ENCODE measurements around the gene ITPR1.

Gene ITPR1

DNA sequence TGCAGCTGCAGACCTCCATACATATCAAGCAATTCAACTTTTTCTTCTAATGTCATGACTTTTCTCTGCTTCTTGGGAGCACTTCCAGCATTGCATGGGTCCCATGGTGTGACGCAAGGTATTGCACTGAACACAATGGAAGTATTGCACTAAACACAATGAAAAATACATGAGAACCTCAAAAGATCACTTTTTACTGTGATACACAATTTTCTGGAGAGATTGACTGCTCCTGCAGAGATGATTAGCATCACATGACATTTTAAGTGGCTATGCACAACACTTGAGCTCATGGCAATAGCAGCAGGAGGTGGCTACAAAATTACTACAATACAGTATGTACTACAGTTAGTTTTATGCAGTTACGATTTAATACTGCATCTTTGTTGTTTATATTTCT, 372.6 kb downstream of the ITPR1 start:
- ChIA-PET CTCF (interaction anchor here (1.2 kb wide), 1 partner anchor 24 kb away, joined by 3 read pairs; no protein-coding TSS in a partner anchor), POLR2A (no interaction called here)
- Histone ChIP-seq H3K36me3 (ENCODE audit: control insufficient read depth in 4 of 4, insufficient read depth in 4 of 4, low read length in 3 of 4) (peaks cover 0 to 4% (median 0%) of the 10 kb centered on the region in 4 experiments), H3K4me3 (ENCODE audit: control insufficient read depth in 1 of 7, extremely low read depth in 1 of 7, insufficient read depth in 4 of 7, low read depth in 2 of 7, low read length in 6 of 7) (no peak overlapping the region), H3K27ac (ENCODE audit: insufficient read depth in 1 of 2, low read depth in 1 of 2, low read length in 2 of 2, poor library complexity in 1 of 2, severe bottlenecking in 2 of 2) (no peak overlapping the region), H3K4me1 (ENCODE audit: control extremely low read depth in 1 of 4, control insufficient read depth in 4 of 4, insufficient read depth in 4 of 4, low read length in 3 of 4) (peaks cover 6 to 25% (median 19%) of the 10 kb centered on the region in 4 experiments), H3K27me3 (replicated peaks in 2 of 5; ENCODE audit: control insufficient read depth in 4 of 5, insufficient read depth in 5 of 5, low read length in 4 of 5) (no peaks in the 10 kb centered on the region), H3K9me3 (ENCODE audit: control extremely low read depth in 1 of 5, control insufficient read depth in 4 of 5, insufficient read depth in 2 of 5, low read depth in 1 of 5, low read length in 4 of 5) (peaks cover 2 to 17% (median 6%) of the 10 kb centered on the region in 5 experiments)
- 100% methylated on average over 1 of the region's 2 CpGs for WGBS (ENCODE audit: insufficient coverage)
- no peak for DNase-seq

DNA sequence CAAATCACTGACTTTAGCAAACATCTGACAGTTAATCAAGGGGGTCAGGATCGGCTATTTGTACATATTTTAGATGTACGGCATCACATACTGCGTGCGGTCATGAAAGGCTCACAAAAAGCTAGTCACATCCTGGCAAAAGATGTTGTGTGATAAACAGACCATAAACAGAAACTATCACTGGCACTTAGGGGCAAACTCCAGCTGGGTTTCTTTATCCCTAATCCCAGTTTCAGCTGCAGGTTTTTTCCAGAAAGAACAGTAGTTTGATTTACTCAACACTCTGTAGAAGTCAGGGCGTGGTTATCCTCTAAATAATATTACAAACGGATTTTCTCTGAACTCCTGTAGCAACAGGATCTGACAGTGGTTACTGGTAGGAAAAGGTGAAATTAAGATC, 373.7 kb downstream of the ITPR1 start:
- Histone ChIP-seq H3K27ac (ENCODE audit: insufficient read depth in 1 of 2, low read depth in 1 of 2, low read length in 2 of 2, poor library complexity in 1 of 2, severe bottlenecking in 2 of 2) (peak overlapping the region in 1 of 2 experiments; percentile 85), H3K4me3 (ENCODE audit: control insufficient read depth in 1 of 7, extremely low read depth in 1 of 7, insufficient read depth in 4 of 7, low read depth in 2 of 7, low read length in 6 of 7) (no peak overlapping the region)

DNA sequence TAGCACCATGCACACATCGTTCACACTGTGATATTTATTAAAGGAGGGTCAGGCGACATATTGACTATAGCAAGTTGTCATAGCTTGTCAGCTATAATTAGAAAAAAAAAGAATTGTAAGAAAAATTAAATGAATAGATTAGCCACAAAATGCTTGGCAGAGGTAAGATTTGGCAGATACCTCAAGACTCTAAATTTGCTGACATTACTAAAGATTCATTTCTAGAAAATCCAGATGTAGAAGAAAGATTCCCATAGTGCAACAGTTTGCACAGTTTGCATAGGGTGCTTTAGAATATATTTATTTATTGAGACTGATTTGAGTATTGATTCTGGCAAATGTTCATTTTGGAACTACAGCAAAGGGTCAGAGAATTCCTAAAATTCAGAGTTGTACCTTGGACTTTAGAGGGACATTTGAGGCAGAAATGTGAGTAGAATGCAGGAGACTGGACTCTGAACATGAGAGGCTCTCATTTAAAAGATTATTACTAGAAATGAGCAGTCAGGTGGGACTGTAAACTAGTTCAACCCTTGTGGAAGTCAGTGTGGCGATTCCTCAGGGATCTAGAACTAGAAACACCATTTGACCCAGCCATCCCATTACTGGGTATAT, 384.1 kb downstream of the ITPR1 start:
- Histone ChIP-seq H3K4me1 (ENCODE audit: control extremely low read depth in 1 of 4, control insufficient read depth in 4 of 4, insufficient read depth in 4 of 4, low read length in 3 of 4) (peaks cover 0 to 2% (median 0%) of the 10 kb centered on the region in 4 experiments), H3K9me3 (ENCODE audit: control extremely low read depth in 1 of 5, control insufficient read depth in 4 of 5, insufficient read depth in 2 of 5, low read depth in 1 of 5, low read length in 4 of 5) (no peaks in the 10 kb centered on the region), H3K36me3 (ENCODE audit: control insufficient read depth in 4 of 4, insufficient read depth in 4 of 4, low read length in 3 of 4) (no peaks in the 10 kb centered on the region), H3K4me3 (ENCODE audit: control insufficient read depth in 1 of 7, extremely low read depth in 1 of 7, insufficient read depth in 4 of 7, low read depth in 2 of 7, low read length in 6 of 7) (no peak overlapping the region), H3K27ac (ENCODE audit: insufficient read depth in 1 of 2, low read depth in 1 of 2, low read length in 2 of 2, poor library complexity in 1 of 2, severe bottlenecking in 2 of 2) (no peak overlapping the region), H3K27me3 (replicated peaks in 2 of 5; ENCODE audit: control insufficient read depth in 4 of 5, insufficient read depth in 5 of 5, low read length in 4 of 5) (no peaks in the 10 kb centered on the region)
- POLR2A ChIA-PET = no interaction called here
- WGBS (ENCODE audit: insufficient coverage) = no CpG with 5 or more reads among the region's 3 CpGs
- CTCF ChIA-PET = no interaction called here
- DNase-seq = no peak

More for the DNA sequence above, 373.7 kb downstream of the ITPR1 start:
- H3K9me3 ChIP-seq (ENCODE audit: control extremely low read depth in 1 of 5, control insufficient read depth in 4 of 5, insufficient read depth in 2 of 5, low read depth in 1 of 5, low read length in 4 of 5) = peaks cover 0 to 9% (median 1%) of the 10 kb centered on the region in 5 experiments
- H3K27me3 ChIP-seq (replicated peaks in 2 of 5; ENCODE audit: control insufficient read depth in 4 of 5, insufficient read depth in 5 of 5, low read length in 4 of 5) = no peaks in the 10 kb centered on the region
- CTCF ChIA-PET = interaction anchor here (0.8 to 1.4 kb wide), 3 partner anchors 12 to 146 kb away, joined by 3 to 5 read pairs (median 3); no protein-coding TSS in a partner anchor
- POLR2A ChIA-PET = no interaction called here
- peak in 1 of 3 donors; percentile 36 for DNase-seq
- H3K4me1 ChIP-seq (ENCODE audit: control extremely low read depth in 1 of 4, control insufficient read depth in 4 of 4, insufficient read depth in 4 of 4, low read length in 3 of 4) = peaks cover 6 to 25% (median 19%) of the 10 kb centered on the region in 4 experiments
- H3K36me3 ChIP-seq (ENCODE audit: control insufficient read depth in 4 of 4, insufficient read depth in 4 of 4, low read length in 3 of 4) = peaks cover 0 to under 1% (median 0%) of the 10 kb centered on the region in 4 experiments
- 88% methylated on average over 4 of the region's 6 CpGs for WGBS (ENCODE audit: insufficient coverage)

DNA sequence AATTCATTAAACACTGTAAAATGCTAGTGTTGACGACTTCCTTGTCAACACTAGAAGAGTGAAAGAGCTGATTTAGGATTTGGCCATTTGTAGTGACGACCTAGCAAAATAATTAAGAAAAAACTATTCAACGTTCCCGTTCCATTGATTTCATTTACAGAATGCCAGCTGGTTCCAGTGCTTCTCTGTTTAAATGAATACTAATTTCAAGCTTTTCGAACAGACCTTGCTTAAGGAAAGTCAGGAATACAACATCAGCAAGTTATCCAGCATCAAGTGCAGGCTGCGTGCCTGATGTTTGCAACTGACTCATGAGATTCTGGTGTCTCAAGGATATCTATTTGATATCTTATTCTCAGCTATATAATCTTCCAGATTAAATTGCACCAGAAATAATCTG, 387.7 kb downstream of the ITPR1 start:
- ChIA-PET CTCF (interaction anchor here (0.7 to 3.3 kb wide), 5 partner anchors 9 to 160 kb away, joined by 3 to 22 read pairs (median 3); no protein-coding TSS in a partner anchor), POLR2A (interaction anchor here (1.0 kb wide), 1 partner anchor 76 kb away, joined by 3 read pairs; no protein-coding TSS in a partner anchor)
- Histone ChIP-seq H3K4me1 (ENCODE audit: control extremely low read depth in 1 of 4, control insufficient read depth in 4 of 4, insufficient read depth in 4 of 4, low read length in 3 of 4) (no peaks in the 10 kb centered on the region), H3K27me3 (replicated peaks in 2 of 5; ENCODE audit: control insufficient read depth in 4 of 5, insufficient read depth in 5 of 5, low read length in 4 of 5) (no peaks in the 10 kb centered on the region), H3K4me3 (ENCODE audit: control insufficient read depth in 1 of 7, extremely low read depth in 1 of 7, insufficient read depth in 4 of 7, low read depth in 2 of 7, low read length in 6 of 7) (no peak overlapping the region), H3K27ac (ENCODE audit: insufficient read depth in 1 of 2, low read depth in 1 of 2, low read length in 2 of 2, poor library complexity in 1 of 2, severe bottlenecking in 2 of 2) (no peak overlapping the region), H3K9me3 (ENCODE audit: control extremely low read depth in 1 of 5, control insufficient read depth in 4 of 5, insufficient read depth in 2 of 5, low read depth in 1 of 5, low read length in 4 of 5) (no peaks in the 10 kb centered on the region), H3K36me3 (ENCODE audit: control insufficient read depth in 4 of 4, insufficient read depth in 4 of 4, low read length in 3 of 4) (no peaks in the 10 kb centered on the region)
- 95% methylated on average over 5 of the region's 6 CpGs for WGBS (ENCODE audit: insufficient coverage)
- DNase-seq = no peak

DNA sequence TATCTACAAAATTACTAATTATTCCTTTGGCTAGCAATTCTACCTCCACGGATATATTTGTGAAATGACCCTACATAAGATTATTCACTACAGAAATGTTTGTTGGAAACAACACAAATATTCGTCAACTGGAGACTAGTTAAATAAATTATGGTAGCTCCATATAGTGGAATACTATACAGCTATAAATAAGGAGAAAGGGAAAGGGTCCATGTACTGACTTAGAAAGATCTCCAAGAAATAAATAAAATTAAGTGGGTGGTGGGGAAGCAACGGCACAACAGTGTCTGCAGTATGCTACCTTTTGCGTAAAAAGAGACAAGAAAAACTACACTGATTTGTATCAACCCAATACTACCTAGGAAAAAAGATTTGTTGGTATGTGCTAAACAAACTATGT, 389.4 kb downstream of the ITPR1 start:
- Histone ChIP-seq H3K9me3 (ENCODE audit: control extremely low read depth in 1 of 5, control insufficient read depth in 4 of 5, insufficient read depth in 2 of 5, low read depth in 1 of 5, low read length in 4 of 5) (no peaks in the 10 kb centered on the region), H3K4me1 (ENCODE audit: control extremely low read depth in 1 of 4, control insufficient read depth in 4 of 4, insufficient read depth in 4 of 4, low read length in 3 of 4) (no peaks in the 10 kb centered on the region), H3K4me3 (ENCODE audit: control insufficient read depth in 1 of 7, extremely low read depth in 1 of 7, insufficient read depth in 4 of 7, low read depth in 2 of 7, low read length in 6 of 7) (no peak overlapping the region), H3K36me3 (ENCODE audit: control insufficient read depth in 4 of 4, insufficient read depth in 4 of 4, low read length in 3 of 4) (no peaks in the 10 kb centered on the region), H3K27ac (ENCODE audit: insufficient read depth in 1 of 2, low read depth in 1 of 2, low read length in 2 of 2, poor library complexity in 1 of 2, severe bottlenecking in 2 of 2) (no peak overlapping the region), H3K27me3 (replicated peaks in 2 of 5; ENCODE audit: control insufficient read depth in 4 of 5, insufficient read depth in 5 of 5, low read length in 4 of 5) (no peaks in the 10 kb centered on the region)
- CTCF ChIA-PET = interaction anchor here (3.3 kb wide), 1 partner anchor 11 kb away, joined by 22 read pairs; no protein-coding TSS in a partner anchor
- no CpG with 5 or more reads among the region's 4 CpGs for whole genome bisulfite sequencing (ENCODE audit: insufficient coverage)
- POLR2A ChIA-PET = no interaction called here
- no peak for DNase-seq

DNA sequence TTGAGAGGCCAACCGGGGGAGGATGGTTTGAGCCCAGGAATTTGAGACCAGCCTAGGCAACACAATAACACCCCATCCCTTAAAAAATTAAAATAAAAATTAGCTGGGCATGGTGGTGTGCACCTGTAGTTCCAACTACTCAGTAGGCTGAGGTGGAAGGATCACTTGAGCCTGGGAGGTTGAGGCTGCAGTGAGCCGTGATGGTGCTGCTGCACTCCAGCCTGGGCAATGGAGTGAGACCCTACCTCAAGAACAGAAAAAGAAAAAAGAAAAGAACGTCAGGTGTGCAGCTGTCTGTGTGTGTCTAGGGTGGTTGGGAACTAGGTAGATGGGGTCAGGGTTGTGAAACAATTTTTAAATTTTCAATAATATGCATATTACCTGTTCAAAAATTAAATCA, 389.9 kb downstream of the ITPR1 start:
- Histone ChIP-seq H3K9me3 (ENCODE audit: control extremely low read depth in 1 of 5, control insufficient read depth in 4 of 5, insufficient read depth in 2 of 5, low read depth in 1 of 5, low read length in 4 of 5) (no peaks in the 10 kb centered on the region), H3K36me3 (ENCODE audit: control insufficient read depth in 4 of 4, insufficient read depth in 4 of 4, low read length in 3 of 4) (no peaks in the 10 kb centered on the region), H3K4me1 (ENCODE audit: control extremely low read depth in 1 of 4, control insufficient read depth in 4 of 4, insufficient read depth in 4 of 4, low read length in 3 of 4) (no peaks in the 10 kb centered on the region), H3K27me3 (replicated peaks in 2 of 5; ENCODE audit: control insufficient read depth in 4 of 5, insufficient read depth in 5 of 5, low read length in 4 of 5) (no peaks in the 10 kb centered on the region), H3K4me3 (ENCODE audit: control insufficient read depth in 1 of 7, extremely low read depth in 1 of 7, insufficient read depth in 4 of 7, low read depth in 2 of 7, low read length in 6 of 7) (no peak overlapping the region), H3K27ac (ENCODE audit: insufficient read depth in 1 of 2, low read depth in 1 of 2, low read length in 2 of 2, poor library complexity in 1 of 2, severe bottlenecking in 2 of 2) (no peak overlapping the region)
- 100% methylated on average over 1 of the region's 3 CpGs for WGBS (ENCODE audit: insufficient coverage)
- ChIA-PET CTCF (interaction anchor here (3.3 kb wide), 1 partner anchor 11 kb away, joined by 22 read pairs; no protein-coding TSS in a partner anchor), POLR2A (no interaction called here)
- DNase-seq = no peak

DNA sequence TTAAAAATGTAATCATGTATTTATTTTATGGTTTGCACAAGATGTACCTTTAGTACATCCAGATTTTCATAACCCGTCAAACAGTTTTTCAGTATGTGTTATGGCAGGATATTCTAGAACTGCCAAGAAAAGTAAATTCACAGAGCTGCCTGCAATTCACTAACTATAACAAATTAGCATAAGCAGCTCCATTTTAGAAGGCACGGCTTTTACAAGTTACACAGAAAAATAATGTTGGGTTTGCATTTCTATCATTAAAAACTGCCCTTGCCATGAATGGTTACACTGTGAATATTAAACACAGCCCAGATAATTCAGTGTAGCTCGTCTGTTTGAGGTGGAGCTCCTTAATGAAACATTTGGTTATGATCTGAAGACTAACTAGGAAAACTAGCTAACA, 391.7 kb downstream of the ITPR1 start:
- DNase-seq = no peak
- no peak overlapping the region for H3K27ac ChIP-seq (ENCODE audit: insufficient read depth in 1 of 2, low read depth in 1 of 2, low read length in 2 of 2, poor library complexity in 1 of 2, severe bottlenecking in 2 of 2)
- ChIA-PET CTCF (interaction anchor here (1.0 to 2.2 kb wide), 6 partner anchors 10 to 174 kb away, joined by 3 to 8 read pairs (median 4); no protein-coding TSS in a partner anchor), POLR2A (no interaction called here)
- 94% methylated on average over 2 of the region's 3 CpGs for WGBS (ENCODE audit: insufficient coverage)
- H3K4me3 ChIP-seq (ENCODE audit: control insufficient read depth in 1 of 7, extremely low read depth in 1 of 7, insufficient read depth in 4 of 7, low read depth in 2 of 7, low read length in 6 of 7) = no peak overlapping the region
- no peaks in the 10 kb centered on the region for H3K9me3 ChIP-seq (ENCODE audit: control extremely low read depth in 1 of 5, control insufficient read depth in 4 of 5, insufficient read depth in 2 of 5, low read depth in 1 of 5, low read length in 4 of 5)
- H3K4me1 ChIP-seq (ENCODE audit: control extremely low read depth in 1 of 4, control insufficient read depth in 4 of 4, insufficient read depth in 4 of 4, low read length in 3 of 4) = peaks cover 3 to 16% (median 14%) of the 10 kb centered on the region in 4 experiments
- no peaks in the 10 kb centered on the region for H3K27me3 ChIP-seq (replicated peaks in 2 of 5; ENCODE audit: control insufficient read depth in 4 of 5, insufficient read depth in 5 of 5, low read length in 4 of 5)
- H3K36me3 ChIP-seq (ENCODE audit: control insufficient read depth in 4 of 4, insufficient read depth in 4 of 4, low read length in 3 of 4) = no peaks in the 10 kb centered on the region
